Left lung (tissue), 10 donors: ENCODE measurements around the gene HERC3. TPM values are rescaled to one million over a fixed set of nuclear protein-coding genes. Genes with fewer than 3 reads are reported as not detected.
A peak's percentile ranks its signal among the peaks of the same experiment; 100 is the strongest.

Experiments used
- ATAC-seq: fragments of 200-7000 bp; cut with Tn5 transposase; one replicate; pipeline ENCODE4 v1.9.1; 2020; ENCODE audit warnings: moderate library complexity
- DNase-seq, 4 donors: peaks; one replicate each; pipeline ENCODE4 v3.0.0-alpha.2; 2013 to 2020
- H3K27ac ChIP-seq, 2 donors: fragments of 200-600 bp; sonication (generic) in 1 of 2; one replicate each; pipeline versions ENCODE4 v1.5.0 to v1.8.0; 2020 to 2021
- H3K27me3 ChIP-seq, 2 donors: fragments of 200-600 bp; sonication (generic) in 1 of 2; one replicate each; pipeline versions ENCODE4 v1.5.0 to v1.8.0; 2020 to 2021
- H3K36me3 ChIP-seq, 2 donors: fragments of 200-600 bp; sonication (generic) in 1 of 2; one replicate each; pipeline versions ENCODE4 v1.5.0 to v1.8.0; 2020 to 2021
- H3K4me1 ChIP-seq, 2 donors: fragments of 200-600 bp; one replicate each; pipeline ENCODE4 v1.8.0; 2021
- H3K4me3 ChIP-seq, 2 donors: fragments of 200-600 bp; sonication (generic) in 1 of 2; one replicate each; pipeline versions ENCODE4 v1.5.0 to v1.8.0; 2020 to 2021; ENCODE audit warnings: mild to moderate bottlenecking in 1 of 2
- H3K9me3 ChIP-seq, 2 donors: fragments of 200-600 bp; sonication (generic) in 1 of 2; one replicate each; pipeline versions ENCODE4 v1.5.0 to v1.8.0; 2020 to 2021
- CTCF ChIP-seq, 2 donors: fragments of 200-600 bp; sonication (generic) in 1 of 2; IDR thresholded peaks; one replicate each; pipeline versions ENCODE4 v1.5.0 to v1.8.0; 2021; ENCODE audit warnings: antibody characterized with exemption in 2 of 2
- intact Hi-C, 2 donors: fragments of 100-400 bp; cut with DNase I; formaldehyde crosslinking; loops; one replicate each; pipeline versions ENCODE4 v1.11.2 to v1.14.2; 2022
- polyA plus RNA-seq, 6 donors: library from polyadenylated mRNA; unstranded; fragments of 120-200 nt; gene quantifications; one replicate each; pipeline ENCODE4 v1.2.1, GENCODE V29; 2013; ENCODE audit not compliant: insufficient read length in 6 of 6
- total RNA-seq, 2 donors: library from RNA; stranded (reverse); fragmentation: NEBNext Ultra II Directional; extraction: Animal tissue kit (Norgen Biotek cat#: 25700); gene quantifications; one replicate each; pipeline ENCODE4 v1.2.1, GENCODE V29; 2021
- donor health status: DM: no; HTN: yes; CAD: no.
- donor health status: DM: no; HTN: no; CAD: no.

The HERC3 gene
- total and polyA plus RNA-seq, 8 donors, result 17.1 to 43.8 (median 22.2) TPM

- peak; percentile 68 for ATAC-seq
- Histone ChIP-seq H3K27ac (peak overlapping the region; percentile 34 to 59), H3K4me1 (peaks cover 9 to 44% of the 10 kb centered on the region in 2 donors), H3K36me3 (peaks cover 0 to 31% of the 10 kb centered on the region in 2 donors), H3K9me3 (no peaks in the 10 kb centered on the region), H3K4me3 (no peak overlapping the region), H3K27me3 (no peaks in the 10 kb centered on the region)
- no peak for DNase-seq
- intact Hi-C loops, result no loop called here
- TF ChIP-seq CTCF (IDR thresholded peaks at IDR 0.05), result no peak
Measured at GRCh38 chr4:88599298-88599697, 7.0 kb downstream of the HERC3 start.

- H3K36me3 ChIP-seq, result peaks cover 0 to 31% of the 10 kb centered on the region in 2 donors
- H3K4me1 ChIP-seq, result peaks cover 9 to 41% of the 10 kb centered on the region in 2 donors
- H3K4me3 ChIP-seq, result no peak overlapping the region
- TF ChIP-seq CTCF (IDR thresholded peaks at IDR 0.05), result no peak
- no peaks in the 10 kb centered on the region for H3K9me3 ChIP-seq
- H3K27me3 ChIP-seq, result no peaks in the 10 kb centered on the region
- DNase-seq (no peak), ATAC-seq (peak; percentile 18)
- intact Hi-C loops, result no loop called here
- peak overlapping the region; percentile 34 to 59 for H3K27ac ChIP-seq
Measured at GRCh38 chr4:88599714-88600113, 7.4 kb downstream of the HERC3 start.

GRCh38 chr4:88600176-88600838, 8.0 kb downstream of the HERC3 start:
- H3K36me3 ChIP-seq, result peaks cover 0 to 31% of the 10 kb centered on the region in 2 donors
- no peak overlapping the region for H3K4me3 ChIP-seq
- peaks cover 9 to 47% of the 10 kb centered on the region in 2 donors for H3K4me1 ChIP-seq
- peak; percentile 37 for ATAC-seq
- no peaks in the 10 kb centered on the region for H3K27me3 ChIP-seq
- no peak for TF ChIP-seq CTCF (IDR thresholded peaks at IDR 0.05)
- no peaks in the 10 kb centered on the region for H3K9me3 ChIP-seq
- intact Hi-C loops, result no loop called here
- H3K27ac ChIP-seq, result peak overlapping the region; percentile 34 to 59
- no peak for DNase-seq

DNA sequence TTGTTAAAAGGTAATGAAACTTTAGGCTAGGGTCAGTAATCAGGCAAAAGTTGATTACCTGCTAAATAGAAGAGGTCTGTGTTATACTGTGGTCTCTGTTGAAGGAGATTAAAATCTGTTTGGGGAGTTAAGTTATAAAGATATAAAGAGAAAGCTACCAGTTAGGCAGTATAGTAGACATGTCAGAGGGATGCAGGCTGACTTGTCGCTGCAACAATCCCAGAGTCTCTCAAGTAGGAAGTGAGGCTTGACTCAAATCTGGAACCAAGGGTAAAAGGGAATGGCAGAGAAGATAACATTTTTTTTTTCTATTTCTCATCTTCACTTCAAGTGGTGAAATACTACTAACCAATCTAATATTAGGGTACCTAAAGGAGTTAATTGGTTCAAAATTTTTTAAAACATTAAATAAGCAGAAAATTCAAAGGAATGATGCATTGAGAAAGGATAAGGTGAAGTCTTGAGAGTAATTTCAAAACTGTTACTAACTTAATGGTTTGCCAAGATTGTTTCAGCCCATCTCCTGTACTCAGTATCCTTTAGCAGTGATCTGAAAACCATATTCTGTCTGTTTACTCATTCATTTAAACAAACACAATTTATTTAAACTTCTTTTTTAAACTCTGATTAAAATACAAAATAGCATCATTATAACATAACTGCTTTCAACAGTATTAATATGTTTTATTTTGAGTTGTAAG, 12.8 kb downstream of the HERC3 start:
- Histone ChIP-seq H3K36me3 (peaks cover 0 to 31% of the 10 kb centered on the region in 2 donors), H3K4me3 (no peak overlapping the region), H3K9me3 (no peaks in the 10 kb centered on the region), H3K27me3 (no peaks in the 10 kb centered on the region), H3K27ac (no peak overlapping the region), H3K4me1 (peaks cover 4 to 34% of the 10 kb centered on the region in 2 donors)
- intact Hi-C loops, result no loop called here
- DNase-seq (no peak), ATAC-seq (no peak)
- no peak for TF ChIP-seq CTCF (IDR thresholded peaks at IDR 0.05)

DNA sequence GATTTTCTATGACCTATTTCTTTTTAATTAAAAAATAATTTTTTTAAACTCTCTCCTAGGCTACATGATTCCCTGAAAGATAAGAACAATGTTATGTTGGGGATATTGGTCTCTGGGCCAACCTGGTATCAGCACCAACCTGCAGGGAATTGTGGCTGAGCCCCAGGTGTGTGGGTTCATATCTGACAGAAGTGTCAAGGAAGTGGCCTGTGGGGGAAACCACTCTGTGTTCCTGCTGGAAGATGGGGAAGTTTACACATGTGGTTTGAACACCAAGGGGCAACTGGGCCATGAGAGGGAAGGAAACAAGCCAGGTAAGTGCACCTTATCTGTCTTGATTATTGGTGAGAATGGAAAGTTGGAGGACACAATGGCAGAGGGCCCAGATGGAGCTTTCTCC, 13.5 kb downstream of the HERC3 start:
- H3K9me3 ChIP-seq, result no peaks in the 10 kb centered on the region
- H3K27me3 ChIP-seq, result no peaks in the 10 kb centered on the region
- peaks cover 0 to 34% of the 10 kb centered on the region in 2 donors for H3K4me1 ChIP-seq
- DNase-seq (no peak), ATAC-seq (no peak)
- H3K36me3 ChIP-seq, result peaks cover 0 to 31% of the 10 kb centered on the region in 2 donors
- H3K4me3 ChIP-seq, result no peak overlapping the region
- no peak for TF ChIP-seq CTCF (IDR thresholded peaks at IDR 0.05)
- no peak overlapping the region for H3K27ac ChIP-seq
- intact Hi-C loops, result no loop called here
